ENCODE data around the gene GFER. TPM values are rescaled to one million over a fixed set of nuclear protein-coding genes. Genes with fewer than 3 reads are reported as not detected.
A peak's percentile ranks its signal among the peaks of the same experiment; 100 is the strongest.

GFER gene
- total and polyA plus RNA-seq, 2 of the 8 experiments (the other 6 are each of a cell fraction or from before 2014, with no cell fraction given): 17.7 to 37.9 TPM

DNA sequence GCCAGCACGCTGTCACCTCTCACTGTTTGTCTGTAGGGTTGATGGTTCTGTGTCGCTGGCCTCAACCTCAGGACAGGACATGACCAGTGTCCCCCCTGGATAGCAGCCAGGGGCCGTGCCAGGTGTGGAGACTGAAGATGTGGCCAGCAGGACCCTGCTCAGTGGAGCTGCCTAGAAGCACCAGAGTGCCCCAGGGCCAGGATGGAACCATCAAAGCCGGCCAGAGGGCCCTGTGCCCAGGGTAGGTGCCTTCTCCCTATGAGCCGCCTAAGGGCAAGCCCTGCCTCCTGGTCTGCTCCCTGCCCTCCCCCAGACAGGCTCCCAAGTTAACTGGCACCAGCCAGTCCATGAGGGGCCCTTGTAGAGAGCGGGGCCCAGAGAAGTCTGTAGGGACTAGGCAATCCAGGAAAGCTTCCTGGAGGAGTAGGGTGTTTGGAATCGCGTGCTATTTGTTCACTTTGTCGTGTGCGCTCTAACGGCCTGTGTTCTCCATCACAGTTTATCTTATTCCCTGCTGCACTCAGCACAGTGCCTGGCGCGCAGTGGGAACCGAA lies 25.2 kb upstream of the GFER start:
- peak overlapping the region; percentile 72; the same call in 1 of the 2 replicates for H2BK15ac ChIP-seq (ENCODE audit: low read length)
- H2BK20ac ChIP-seq (ENCODE audit: low read length): no peak overlapping the region
- peak overlapping the region; percentile 27 for H4K5ac ChIP-seq (ENCODE audit: insufficient read length, low read depth, low read length)
- H3K9ac ChIP-seq (replicated peaks in 1 of 4; ENCODE audit: extremely low read depth in 1 of 4, low read depth in 3 of 4, low read length in 3 of 4): no peak overlapping the region
- H3K23ac ChIP-seq (ENCODE audit: insufficient read length): no peak overlapping the region
- no peak overlapping the region for H2BK120ac ChIP-seq (replicated peaks; ENCODE audit: low read depth, low read length)
- peak overlapping the region; percentile 62 to 99 for H3K4me2 ChIP-seq (ENCODE audit: insufficient read depth in 1 of 2, low read depth in 2 of 2, low read length in 2 of 2)
- no peak overlapping the region for H3K27ac ChIP-seq (ENCODE audit: low read depth, low read length)
- peak overlapping the region; percentile 50; the same call in 1 of the 2 replicates for H2BK12ac ChIP-seq (ENCODE audit: low read depth, low read length)
- peaks cover 0 to 16% (median under 1%) of the 10 kb centered on the region in 4 experiments; a peak in 4 of 7 replicates for H3K4me1 ChIP-seq (replicated peaks in 1 of 4; ENCODE audit: control insufficient read depth in 3 of 4, insufficient read depth in 4 of 4, low read length in 3 of 4)
- peaks cover 11% of the 10 kb centered on the region for H3K23me2 ChIP-seq (ENCODE audit: low read depth, low read length)
- ChIA-PET POLR2A (ENCODE audit: partially characterized antibody) (interaction anchor here (0.9 to 19.8 kb wide), 8 partner anchors 6 to 196 kb away, joined by 3 to 736 read pairs (median 58); partner anchors contain the start of genes GFER, MSRB1, NME3 and NOXO1), CTCF (ENCODE audit: partially characterized antibody) (interaction anchor here (1.2 to 1.8 kb wide), 3 partner anchors 12 to 17 kb away, joined by 3 to 8 read pairs (median 3); partner anchors contain the start of gene TBL3)
- H3K79me2 ChIP-seq (ENCODE audit: control insufficient read depth in 1 of 2, insufficient read depth in 2 of 2, low read length in 2 of 2): peaks cover 5 to 21% of the 10 kb centered on the region in 2 experiments
- H4K20me1 ChIP-seq (replicated peaks in 1 of 2; ENCODE audit: control insufficient read depth in 1 of 2, insufficient read depth in 2 of 2, low read length in 2 of 2): peaks cover 5 to 12% of the 10 kb centered on the region in 2 experiments
- DNase-seq (ENCODE audit: low read depth in 1 of 2, low spot score in 2 of 2) (peak in 1 of 2 experiments; percentile 57), FAIRE-seq (no peak)
- H4K91ac ChIP-seq (replicated peaks; ENCODE audit: insufficient read length, low read length): peak overlapping the region; percentile 69
- no peak overlapping the region for H3K14ac ChIP-seq (ENCODE audit: insufficient read length)
- peak overlapping the region; percentile 31; the same call in 1 of the 2 replicates for H2AFZ ChIP-seq (ENCODE audit: low read length)
- H3K4ac ChIP-seq (replicated peaks; ENCODE audit: insufficient read length, low read depth, low read length): peak overlapping the region; percentile 76
- H3K27me3 ChIP-seq (replicated peaks in 1 of 4; ENCODE audit: control insufficient read depth in 3 of 4, extremely low read depth in 1 of 4, insufficient read depth in 3 of 4, low read length in 3 of 4): peaks cover 0 to 2% (median 0%) of the 10 kb centered on the region in 4 experiments; a peak in 3 of 7 replicates
- peak overlapping the region; percentile 60; the same call in 1 of the 2 replicates for H3K18ac ChIP-seq (ENCODE audit: extremely low read depth, low read length)
- peak overlapping the region; percentile 22 to 93 (median 86) for H3K4me3 ChIP-seq (ENCODE audit: extremely low read depth in 1 of 4, insufficient read depth in 2 of 4, low read depth in 3 of 4, low read length in 4 of 4)
- H3K9me3 ChIP-seq (ENCODE audit: insufficient read depth in 2 of 2, low read depth in 1 of 2, low read length in 1 of 2): no peaks in the 10 kb centered on the region
- no peak overlapping the region for H3K56ac ChIP-seq (replicated peaks; ENCODE audit: insufficient read length, low read depth, low read length)
- WGBS, 2 experiments (ENCODE audit: extremely low coverage in 1 of 2, insufficient coverage in 1 of 2, insufficient read length in 1 of 2, insufficient replicate concordance in 2 of 2, low coverage in 1 of 2, low lambda C conversion rate in 2 of 2, missing lambda C conversion rate in 1 of 2): 54% methylated on average over 13 of the region's 14 CpGs; no CpG with 5 or more reads in 1 of the 2 experiments
- H2AK5ac ChIP-seq (ENCODE audit: low read depth, low read length): no peak overlapping the region
- peaks cover 2% of the 10 kb centered on the region for H3K79me1 ChIP-seq (ENCODE audit: low read depth, low read length)
- H4K8ac ChIP-seq (ENCODE audit: extremely low read depth, insufficient read depth, low read length): peak overlapping the region; percentile 16; the same call in 1 of the 2 replicates
- H3K36me3 ChIP-seq (ENCODE audit: control insufficient read depth in 2 of 4, insufficient read depth in 4 of 4, low read length in 3 of 4): peaks cover 17 to 30% (median 26%) of the 10 kb centered on the region in 4 experiments
- H2BK5ac ChIP-seq (ENCODE audit: low read depth, low read length): no peak overlapping the region; the same call in 1 of the 2 replicates
- no peak for TF ChIP-seq HDAC2 (IDR thresholded peaks at IDR 0.05; ENCODE audit: borderline replicate concordance in 1 of 2, low read depth in 2 of 2, low read length in 2 of 2)
- TF ChIP-seq SP1 (IDR thresholded peaks at IDR 0.05; ENCODE audit: low read depth, low read length): no peak
- no peak for TF ChIP-seq KDM1A (IDR thresholded peaks at IDR 0.05; ENCODE audit: borderline replicate concordance, low read length)
- no peak for TF ChIP-seq POU5F1 (IDR thresholded peaks at IDR 0.05; ENCODE audit: low read depth, low read length)
- TF ChIP-seq POLR2AphosphoS5 (IDR thresholded peaks at IDR 0.05; ENCODE audit: low read depth, low read length): no peak
- no peak for TF ChIP-seq SIX5 (IDR thresholded peaks at IDR 0.05; ENCODE audit: low read depth, low read length)
- TF ChIP-seq FOSL1 (IDR thresholded peaks at IDR 0.05; ENCODE audit: insufficient read depth, low read depth, low read length): no peak
- no peak for TF ChIP-seq CHD1 (IDR thresholded peaks at IDR 0.05; ENCODE audit: low read depth, low read length)
- TF ChIP-seq BRCA1 (IDR thresholded peaks at IDR 0.05; ENCODE audit: low read depth, low read length): no peak
- TF ChIP-seq MAX (IDR thresholded peaks at IDR 0.05): no peak
- no peak for TF ChIP-seq ASH2L (IDR thresholded peaks at IDR 0.05; ENCODE audit: low read length)
- TF ChIP-seq GTF2F1 (IDR thresholded peaks at IDR 0.05; ENCODE audit: borderline replicate concordance, low read depth, low read length): no peak
- TF ChIP-seq TAF7 (optimal IDR thresholded peaks at IDR 0.05; ENCODE audit: borderline replicate concordance, low read depth, low read length): no peak
